HCT116 (cell line): ENCODE results near the gene ERC1. TPM values are rescaled to one million over a fixed set of nuclear protein-coding genes. Genes with fewer than 3 reads are reported as not detected.

Experiments used
- ATAC-seq: fragments of 200-7000 bp; cut with Tn5 transposase; 2 replicates; pipeline ENCODE4 v1.9.1; 2020; ENCODE audit warnings: mild to moderate bottlenecking, moderate library complexity
- BruUV-seq: library from RNA; stranded (reverse); fragments of 400-500 nt; replicated peaks from 2 replicates; lab custom pipeline; 2021; lab: Mats Ljungman, UMichigan
- CTCF ChIA-PET: fragments of 300-600 bp; sonication (Branson Sonifier 250); formaldehyde crosslinking; loops from one replicate; lab custom pipeline; 2021; ENCODE audit warnings: antibody characterized with exemption; lab: Charles Lee
- POLR2A ChIA-PET: fragments of 300-600, 350-600 bp; sonication (Branson Sonifier 250); formaldehyde crosslinking; loops from one replicate; lab custom pipeline; 2021; ENCODE audit warnings: antibody characterized with exemption; lab: Charles Lee
- RAD21 ChIA-PET, 2 experiments: fragments of 300-600 bp; sonication (Branson Sonifier 250); formaldehyde crosslinking; loops; one replicate each; lab custom pipeline; 2023; ENCODE audit warnings: low total read pairs in 2 of 2; ENCODE audit not compliant: uncharacterized antibody in 2 of 2, unreplicated experiment in 2 of 2, low non-redundant PET in 1 of 2; lab: Charles Lee
- DNase-seq: peaks from one replicate; pipeline ENCODE4 v3.0.0-alpha.2; 2010; ENCODE audit warnings: low read depth, low spot score
- H2AFZ ChIP-seq: fragments of 200-600 bp; shearing (Covaris generic), sonication (generic); 2 replicates; pipeline ENCODE4 v1.6.1; 2017; ENCODE audit warnings: low read depth, mixed run types, mixed read lengths, antibody characterized with exemption, low read length; ENCODE audit not compliant: poor library complexity, severe bottlenecking
- H3K27ac ChIP-seq: 2 replicates; pipeline ENCODE4 v1.5.1; 2012; ENCODE audit warnings: low read depth, low read length
- H3K27me3 ChIP-seq: fragments of 200-600 bp; sonication (generic); 2 replicates; pipeline ENCODE4 v1.6.1; 2016; ENCODE audit warnings: mixed run types, low read length, mixed read lengths; ENCODE audit not compliant: insufficient read depth
- H3K36me3 ChIP-seq, 2 experiments: fragments of 200-500 bp in 1 of 2; fragments of 200-600 bp in 1 of 2; sonication (Bioruptor generic) in 1 of 2; sonication (generic) in 1 of 2; 2 replicates each; pipeline versions ENCODE4 v1.5.1 to v1.6.1; 2014 to 2016; ENCODE audit warnings: low read length in 2 of 2, inconsistent platforms in 1 of 2, mixed read lengths in 1 of 2, mixed run types in 1 of 2; ENCODE audit not compliant: insufficient read depth in 2 of 2, control insufficient read depth in 1 of 2
- H3K4me1 ChIP-seq, 2 experiments: fragments of 200-600 bp in 1 of 2; sonication (generic) in 1 of 2; 2 replicates each; pipeline versions ENCODE4 v1.5.1 to v1.6.1; 2012 to 2017; ENCODE audit warnings: low read length in 2 of 2, inconsistent platforms in 1 of 2, mild to moderate bottlenecking in 1 of 2, mixed read lengths in 1 of 2, mixed run types in 1 of 2, moderate library complexity in 1 of 2; ENCODE audit not compliant: insufficient read depth in 2 of 2, control insufficient read depth in 1 of 2
- H3K4me2 ChIP-seq: fragments of 200-600 bp; sonication (generic); 2 replicates; pipeline ENCODE4 v1.6.1; 2017; ENCODE audit warnings: mixed run types, low read length, mixed read lengths
- H3K4me3 ChIP-seq, 2 experiments: fragments of 200-600 bp in 1 of 2; sonication (generic) in 1 of 2; replicated peaks in 1 of 2; 2 replicates each; pipeline ENCODE4 v1.5.1; 2011 to 2016; ENCODE audit warnings: low read length in 2 of 2, control low read depth in 1 of 2, low read depth in 1 of 2, mild to moderate bottlenecking in 1 of 2, mixed read lengths in 1 of 2, mixed run types in 1 of 2
- H3K79me2 ChIP-seq: fragments of 200-600 bp; sonication (generic); 2 replicates; pipeline ENCODE4 v1.6.1; 2017; ENCODE audit warnings: mild to moderate bottlenecking, mixed run types, low read length, moderate library complexity, mixed read lengths; ENCODE audit not compliant: insufficient read depth
- H3K9ac ChIP-seq: fragments of 200-600 bp; sonication (generic); 2 replicates; pipeline ENCODE4 v1.6.1; 2016; ENCODE audit warnings: low read length, mixed read lengths
- H3K9me2 ChIP-seq: fragments of 200-600 bp; sonication (generic), shearing (Covaris generic); 2 replicates; pipeline ENCODE4 v1.6.1; 2017; ENCODE audit warnings: mixed run types, mild to moderate bottlenecking, moderate library complexity; ENCODE audit not compliant: insufficient read depth
- H3K9me3 ChIP-seq, 2 experiments: fragments of 200-500 bp in 1 of 2; fragments of 200-600 bp in 1 of 2; sonication (Bioruptor generic) in 1 of 2; sonication (generic) in 1 of 2; 2 replicates each; pipeline ENCODE4 v1.6.1; 2014 to 2017; ENCODE audit warnings: low read length in 2 of 2, mixed read lengths in 2 of 2, inconsistent platforms in 1 of 2, low read depth in 1 of 2, mild to moderate bottlenecking in 1 of 2, mixed run types in 1 of 2, moderate library complexity in 1 of 2; ENCODE audit not compliant: control insufficient read depth in 1 of 2, insufficient read depth in 1 of 2
- H4K20me1 ChIP-seq: fragments of 200-600 bp; sonication (generic), shearing (Covaris generic); 2 replicates; pipeline ENCODE4 v1.6.1; 2017; ENCODE audit warnings: mixed run types, mild to moderate bottlenecking, moderate library complexity; ENCODE audit not compliant: insufficient read depth
- CEBPB ChIP-seq: IDR thresholded peaks from 2 replicates; pipeline ENCODE4 v1.6.1; 2012; ENCODE audit warnings: low read depth
- EGR1 ChIP-seq: IDR thresholded peaks from 2 replicates; pipeline ENCODE4 v1.6.1; 2012; ENCODE audit warnings: low read depth
- EZH2 ChIP-seq: fragments of 200-600 bp; sonication (generic); IDR thresholded peaks from 2 replicates; pipeline ENCODE4 v1.6.1; 2017; ENCODE audit warnings: antibody characterized with exemption, mixed run types
- EZH2phosphoT487 ChIP-seq: fragments of 200-600 bp; IDR thresholded peaks from 2 replicates; pipeline ENCODE4 v1.6.1; 2018; ENCODE audit warnings: antibody characterized with exemption, borderline replicate concordance
- FOSL1 ChIP-seq: IDR thresholded peaks from 2 replicates; pipeline ENCODE4 v1.6.1; 2012; ENCODE audit warnings: low read depth
- JUND ChIP-seq: IDR thresholded peaks from 2 replicates; pipeline ENCODE4 v1.6.1; 2012
- POLR2A ChIP-seq: IDR thresholded peaks from 2 replicates; pipeline ENCODE4 v1.7.0; 2011; ENCODE audit warnings: borderline replicate concordance; ENCODE audit not compliant: insufficient read depth, insufficient read length; ENCODE audit errors: extremely low read depth
- POLR2AphosphoS5 ChIP-seq: IDR thresholded peaks from 2 replicates; pipeline ENCODE4 v1.6.1; 2011; ENCODE audit warnings: mild to moderate bottlenecking, low read depth, low read length, moderate library complexity
- RAD21 ChIP-seq: IDR thresholded peaks from 2 replicates; pipeline ENCODE4 v1.6.1; 2012; ENCODE audit warnings: low read depth, mild to moderate bottlenecking
- SIN3A ChIP-seq: IDR thresholded peaks from 2 replicates; pipeline ENCODE4 v1.6.1; 2012; ENCODE audit warnings: low read depth
- SP1 ChIP-seq: IDR thresholded peaks from 2 replicates; pipeline ENCODE4 v1.6.1; 2012; ENCODE audit warnings: low read depth
- YY1 ChIP-seq: IDR thresholded peaks from 2 replicates; pipeline ENCODE4 v1.6.1; 2011; ENCODE audit warnings: low read length, low read depth, moderate library complexity, mild to moderate bottlenecking; ENCODE audit not compliant: insufficient replicate concordance; ENCODE audit errors: extremely low read depth
- ZFX ChIP-seq: fragments of 450-650 bp; IDR thresholded peaks from 2 replicates; pipeline ENCODE4 v1.6.1; 2017
- ZNF274 ChIP-seq: fragments of 200-500 bp; sonication (Bioruptor generic); IDR thresholded peaks from 2 replicates; pipeline ENCODE4 v1.6.1; 2014; ENCODE audit warnings: mild to moderate bottlenecking, low read depth, low read length, inconsistent platforms
- intact Hi-C: fragments of 100-400 bp; cut with micrococcal nuclease; formaldehyde crosslinking; loops from 2 replicates; pipeline ENCODE4 v1.10.0; 2022
- total RNA-seq: library from RNA; stranded (reverse); gene quantifications from one replicate; pipeline ENCODE4 v1.2.1, GENCODE V29; 2021; ENCODE audit not compliant: unreplicated experiment
- TF ChIP-seq, protein P1 (sequence below): IDR thresholded peaks from 2 replicates; pipeline ENCODE4 v1.6.1; 2012
- TF ChIP-seq, protein P2 (sequence below): IDR thresholded peaks from 2 replicates; pipeline ENCODE4 v1.6.1; 2012
- TF ChIP-seq, protein P3 (sequence below): IDR thresholded peaks from 2 replicates; pipeline ENCODE4 v1.6.1; 2011; ENCODE audit warnings: mild to moderate bottlenecking, low read length, moderate library complexity; ENCODE audit not compliant: insufficient replicate concordance; ENCODE audit errors: extremely low read depth

The ERC1 gene
- total RNA-seq, 1 experiment from 2014 or later: 41.9 TPM

DNA sequence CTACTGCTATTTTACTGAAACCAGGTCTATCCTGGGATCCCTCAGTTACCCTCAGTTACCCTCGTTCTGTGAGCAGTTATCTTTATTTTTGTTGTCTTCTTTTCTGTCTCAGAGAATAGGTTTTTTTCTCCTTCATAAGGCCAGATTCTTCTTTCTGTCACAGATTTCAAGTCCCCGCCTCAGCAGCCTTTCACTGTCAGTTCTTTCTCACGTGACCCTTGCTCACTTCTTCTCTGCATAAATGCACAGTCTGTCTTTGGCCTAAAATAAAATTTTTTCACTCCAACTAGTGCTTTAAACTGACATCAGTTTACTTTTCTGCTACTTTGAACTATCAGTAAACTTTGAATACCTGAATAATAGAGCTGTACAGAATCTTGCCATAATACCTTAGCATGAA is 299.7 kb downstream of the ERC1 start:
- CTCF ChIA-PET: no interaction called here
- no peaks in the 10 kb centered on the region for H3K79me2 ChIP-seq
- H4K20me1 ChIP-seq: no peaks in the 10 kb centered on the region; the same call in 1 of the 2 replicates
- no peaks in the 10 kb centered on the region for H3K27me3 ChIP-seq
- POLR2A ChIA-PET: no interaction called here
- H3K4me3 ChIP-seq: no peak overlapping the region
- no peak for ATAC-seq
- RAD21 ChIA-PET: no interaction called here
- no TSS peak for BruUV-seq
- H3K4me2 ChIP-seq: no peak overlapping the region
- H3K9me3 ChIP-seq: no peaks in the 10 kb centered on the region
- no peak overlapping the region for H3K27ac ChIP-seq
- no peak for TF ChIP-seq JUND
- no peak for TF ChIP-seq RAD21
- TF ChIP-seq, protein P1, sequence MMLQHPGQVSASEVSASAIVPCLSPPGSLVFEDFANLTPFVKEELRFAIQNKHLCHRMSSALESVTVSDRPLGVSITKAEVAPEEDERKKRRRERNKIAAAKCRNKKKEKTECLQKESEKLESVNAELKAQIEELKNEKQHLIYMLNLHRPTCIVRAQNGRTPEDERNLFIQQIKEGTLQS: no peak
- no peak for TF ChIP-seq EGR1
- TF ChIP-seq, protein P2, sequence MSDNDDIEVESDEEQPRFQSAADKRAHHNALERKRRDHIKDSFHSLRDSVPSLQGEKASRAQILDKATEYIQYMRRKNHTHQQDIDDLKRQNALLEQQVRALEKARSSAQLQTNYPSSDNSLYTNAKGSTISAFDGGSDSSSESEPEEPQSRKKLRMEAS: no peak
- no peak for TF ChIP-seq CEBPB
- TF ChIP-seq YY1: no peak
- TF ChIP-seq EZH2phosphoT487: no peak
- TF ChIP-seq POLR2AphosphoS5: no peak
- no peak for TF ChIP-seq EZH2
- no peak for TF ChIP-seq ZFX
- TF ChIP-seq, protein P3, sequence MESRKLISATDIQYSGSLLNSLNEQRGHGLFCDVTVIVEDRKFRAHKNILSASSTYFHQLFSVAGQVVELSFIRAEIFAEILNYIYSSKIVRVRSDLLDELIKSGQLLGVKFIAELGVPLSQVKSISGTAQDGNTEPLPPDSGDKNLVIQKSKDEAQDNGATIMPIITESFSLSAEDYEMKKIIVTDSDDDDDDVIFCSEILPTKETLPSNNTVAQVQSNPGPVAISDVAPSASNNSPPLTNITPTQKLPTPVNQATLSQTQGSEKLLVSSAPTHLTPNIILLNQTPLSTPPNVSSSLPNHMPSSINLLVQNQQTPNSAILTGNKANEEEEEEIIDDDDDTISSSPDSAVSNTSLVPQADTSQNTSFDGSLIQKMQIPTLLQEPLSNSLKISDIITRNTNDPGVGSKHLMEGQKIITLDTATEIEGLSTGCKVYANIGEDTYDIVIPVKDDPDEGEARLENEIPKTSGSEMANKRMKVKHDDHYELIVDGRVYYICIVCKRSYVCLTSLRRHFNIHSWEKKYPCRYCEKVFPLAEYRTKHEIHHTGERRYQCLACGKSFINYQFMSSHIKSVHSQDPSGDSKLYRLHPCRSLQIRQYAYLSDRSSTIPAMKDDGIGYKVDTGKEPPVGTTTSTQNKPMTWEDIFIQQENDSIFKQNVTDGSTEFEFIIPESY: no peak
- TF ChIP-seq SIN3A: no peak
- no peak for TF ChIP-seq ZNF274
- no peak for TF ChIP-seq SP1
- no peak for TF ChIP-seq FOSL1
- TF ChIP-seq POLR2A: no peak
- H3K9me2 ChIP-seq: no peaks in the 10 kb centered on the region
- no peaks in the 10 kb centered on the region for H3K4me1 ChIP-seq
- no peak overlapping the region for H2AFZ ChIP-seq
- H3K36me3 ChIP-seq: no peaks in the 10 kb centered on the region
- no peak overlapping the region for H3K9ac ChIP-seq
- no peak for DNase-seq
- intact Hi-C loops: no loop called here
